Right forelimb (tissue), 1 donor: ENCODE measurements around the gene OSTN.
"Not testable (repeated sequence)": the region's sequence is repeated elsewhere in the genome, so short reads cannot be mapped to it uniquely, and the experiment has no call there.

Source experiments
- DNase-seq: peaks from one replicate; pipeline ENCODE4 v3.0.0-alpha.2; 2018

The OSTN gene

DNA sequence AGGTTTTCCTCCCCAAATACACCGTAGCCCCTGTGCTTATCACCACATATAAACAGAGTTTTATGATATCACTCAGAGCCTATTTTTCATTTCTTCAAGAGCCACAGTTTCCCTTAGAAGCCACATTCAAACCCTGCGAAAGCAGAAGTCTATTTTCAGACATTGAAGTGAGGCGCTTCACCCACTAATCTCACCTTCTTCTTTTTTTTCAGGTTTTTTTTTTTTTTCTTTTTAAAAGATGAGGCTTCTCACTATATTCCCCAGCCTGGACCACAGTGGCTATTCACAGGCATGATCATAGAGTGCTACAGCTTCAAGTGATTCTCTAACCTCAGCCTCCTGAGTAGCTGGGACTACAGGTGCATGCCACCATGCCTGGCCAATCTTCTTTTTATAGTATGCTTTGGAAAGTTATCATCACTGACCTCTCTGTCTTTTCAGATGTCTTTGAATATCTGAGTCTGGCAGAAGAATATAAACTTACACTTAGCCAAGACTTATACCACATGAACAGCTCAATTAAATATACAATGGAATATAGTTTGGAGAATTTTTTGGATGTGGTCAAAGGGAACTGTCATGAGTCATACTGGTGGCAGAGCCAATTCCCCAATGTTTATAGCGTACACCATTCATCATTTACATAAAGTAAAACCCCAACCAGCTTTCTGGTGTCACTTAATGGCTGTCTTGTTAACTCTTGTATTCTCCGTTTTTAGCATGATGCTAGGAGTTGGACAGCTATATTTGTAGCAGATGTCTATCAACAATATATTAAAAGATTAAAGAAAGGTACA lies 70.4 kb downstream of the OSTN start:
- DNase-seq, result no peak

DNA sequence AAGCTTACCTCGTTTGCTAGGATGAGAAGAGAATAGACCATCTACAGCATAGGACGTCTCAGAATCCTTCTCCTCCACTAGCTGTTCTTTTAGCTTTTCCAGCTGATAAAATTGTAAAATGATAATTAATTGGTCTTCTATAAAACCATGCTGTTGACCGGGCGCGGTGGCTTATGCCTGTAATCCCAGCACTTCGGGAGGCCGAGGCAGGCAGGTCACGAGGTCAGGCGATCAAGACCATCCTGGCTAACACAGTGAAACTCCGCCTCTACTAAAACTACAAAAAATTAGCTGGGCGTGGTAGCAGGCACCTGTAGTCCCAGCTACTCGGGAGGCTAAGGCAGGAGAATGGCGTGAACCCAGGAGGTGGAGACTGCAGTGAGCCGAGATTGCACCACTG lies 76.2 kb downstream of the OSTN start:
- not testable (repeated sequence) for DNase-seq

DNA sequence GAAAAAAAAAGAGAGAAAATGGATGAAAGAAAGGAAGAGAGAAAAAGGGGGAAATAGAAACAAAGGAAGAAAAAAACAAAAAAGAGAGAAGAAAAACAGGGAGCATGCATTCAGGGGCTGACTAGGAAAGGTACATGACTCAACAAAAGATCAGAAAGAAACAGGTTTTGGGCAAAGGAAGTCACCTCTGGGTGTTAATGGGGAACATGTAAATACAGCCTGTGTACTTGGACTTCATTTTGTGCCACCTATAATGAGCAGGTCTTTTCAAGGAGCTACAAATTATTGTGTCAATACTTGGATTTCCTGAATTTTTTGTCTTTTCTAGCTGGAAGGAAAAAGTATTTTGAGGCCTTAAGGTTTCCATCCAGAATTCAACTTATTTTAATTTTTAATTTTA lies 76.7 kb downstream of the OSTN start:
- no peak for DNase-seq

DNA sequence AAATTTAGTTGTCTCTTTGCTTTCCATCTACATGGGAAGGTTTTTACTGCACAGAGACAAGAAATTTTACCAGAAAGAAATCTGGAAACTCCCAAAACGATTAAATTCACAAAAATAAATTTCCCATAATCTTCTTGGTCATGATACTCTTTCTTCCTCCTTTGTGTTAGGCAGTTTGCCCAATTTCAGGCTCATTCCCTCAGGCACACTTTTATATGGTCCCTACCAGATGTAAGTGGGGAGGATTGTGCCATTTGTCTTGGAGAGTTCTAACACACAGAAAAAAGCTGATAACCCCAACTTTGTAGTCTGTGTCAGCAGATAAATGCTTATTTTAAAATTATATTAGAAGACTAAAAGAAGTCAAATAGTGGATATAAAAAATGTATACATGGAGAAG lies 81.1 kb downstream of the OSTN start:
- DNase-seq, result no peak

DNA sequence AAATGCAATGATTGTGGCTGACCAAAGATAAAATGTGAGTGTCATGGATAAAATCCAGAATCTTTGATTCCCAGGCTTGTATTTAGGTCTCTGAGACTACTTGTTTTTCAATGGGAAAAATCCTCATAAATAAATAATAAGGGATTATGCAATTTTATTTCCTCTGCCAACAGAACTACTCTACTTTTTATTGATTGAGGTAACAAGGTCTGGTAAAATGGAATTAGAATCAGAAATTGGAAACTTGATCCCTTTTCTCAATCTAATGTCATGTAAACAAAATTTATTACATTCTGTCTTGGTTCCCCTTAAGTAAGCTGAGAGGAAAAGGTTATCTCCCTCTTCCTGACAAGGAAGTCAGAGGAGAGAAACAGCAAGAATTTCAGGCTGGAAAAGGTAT lies 81.8 kb downstream of the OSTN start:
- DNase-seq, result no peak

DNA sequence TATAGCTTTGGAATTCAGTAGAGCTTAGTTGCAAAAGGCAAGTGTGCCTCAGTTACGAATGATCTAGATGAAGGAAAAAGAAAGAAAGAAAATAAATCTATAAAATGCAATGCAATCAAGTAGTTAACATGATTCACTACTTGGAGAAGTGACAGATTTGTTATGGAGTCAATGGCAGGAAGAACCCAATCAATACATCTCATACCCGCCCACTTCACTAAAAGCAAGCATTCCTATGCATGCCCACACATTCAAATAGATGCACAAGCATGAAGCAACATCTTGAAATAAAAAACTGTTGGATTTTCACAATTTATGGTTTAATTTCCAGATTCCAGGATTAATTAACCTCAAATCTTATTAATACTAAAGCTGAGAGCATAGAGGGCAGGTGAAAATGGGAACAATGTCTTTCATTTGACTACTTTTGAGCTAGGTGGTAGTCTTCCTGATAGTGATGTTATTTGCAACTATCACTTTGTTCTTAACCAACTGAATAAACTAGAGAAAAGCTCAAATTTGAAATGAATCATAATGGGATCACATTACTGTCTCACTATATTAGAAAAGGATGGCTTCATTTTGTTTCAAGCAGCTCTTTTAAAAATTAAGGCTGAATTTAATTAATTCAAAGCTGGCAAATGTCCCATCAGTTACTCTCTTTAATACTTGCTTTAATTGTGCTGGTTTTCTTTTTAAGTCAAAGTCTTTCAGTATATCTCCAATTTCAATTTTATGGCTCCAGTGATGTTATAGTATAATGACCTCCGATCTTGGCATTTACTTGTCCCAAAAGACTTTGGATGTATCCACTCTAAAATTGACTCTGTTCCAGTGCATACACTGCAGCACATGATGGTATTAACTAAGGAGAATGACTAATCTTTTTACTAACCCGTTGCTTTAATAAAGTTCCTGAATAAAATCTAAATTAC lies 83.5 kb downstream of the OSTN start:
- DNase-seq, result no peak

DNA sequence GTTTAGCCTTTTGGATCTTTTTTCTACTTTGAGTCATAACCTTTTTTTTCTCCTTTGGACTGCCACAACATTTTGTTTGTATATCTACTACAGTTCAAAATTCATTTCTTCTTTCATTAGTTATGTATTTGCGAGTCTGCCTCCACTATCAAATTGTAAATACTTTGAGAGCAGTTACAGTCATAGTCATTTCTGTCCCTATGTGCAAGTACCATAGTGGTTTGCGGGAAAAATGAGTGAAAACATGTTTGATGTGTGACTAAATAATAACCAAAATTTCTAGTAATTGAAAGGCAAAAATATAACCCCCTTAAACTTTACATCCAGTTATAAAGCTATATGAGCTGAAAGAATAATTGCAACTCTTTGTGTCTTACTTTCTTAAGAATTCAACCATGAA lies 84.4 kb downstream of the OSTN start:
- no peak for DNase-seq

DNA sequence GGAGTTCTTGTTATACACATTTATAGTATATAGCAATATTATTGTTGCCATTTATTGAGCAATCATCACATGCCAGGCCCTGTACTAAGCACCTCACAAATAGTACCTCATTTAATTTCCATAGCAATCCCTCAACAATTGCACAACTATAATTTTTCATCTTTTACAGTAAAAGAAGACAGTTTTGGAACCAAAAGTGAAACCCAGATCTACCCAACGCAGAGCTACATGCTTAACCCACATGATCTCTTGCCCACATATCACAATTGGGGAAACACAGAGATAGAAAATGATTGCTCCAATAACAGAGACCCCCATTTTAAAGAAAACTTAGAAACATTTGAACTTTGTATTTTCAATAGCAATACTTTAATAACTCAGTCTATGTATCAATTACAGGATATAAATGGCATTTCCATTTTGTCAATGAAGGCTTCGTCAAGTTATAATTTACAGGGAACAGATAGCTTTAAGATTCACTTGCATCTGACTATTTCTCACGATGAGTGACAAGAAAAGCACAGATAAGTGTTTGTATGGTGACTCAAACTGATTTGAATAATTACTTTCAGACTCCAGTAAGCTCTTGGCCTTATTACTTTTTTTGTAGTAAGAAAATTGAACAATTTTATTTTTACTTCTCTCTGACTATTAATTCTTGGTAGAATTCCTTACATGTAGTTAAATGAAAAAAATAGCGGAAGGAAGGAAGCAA lies 91.4 kb downstream of the OSTN start:
- DNase-seq, result no peak

DNA sequence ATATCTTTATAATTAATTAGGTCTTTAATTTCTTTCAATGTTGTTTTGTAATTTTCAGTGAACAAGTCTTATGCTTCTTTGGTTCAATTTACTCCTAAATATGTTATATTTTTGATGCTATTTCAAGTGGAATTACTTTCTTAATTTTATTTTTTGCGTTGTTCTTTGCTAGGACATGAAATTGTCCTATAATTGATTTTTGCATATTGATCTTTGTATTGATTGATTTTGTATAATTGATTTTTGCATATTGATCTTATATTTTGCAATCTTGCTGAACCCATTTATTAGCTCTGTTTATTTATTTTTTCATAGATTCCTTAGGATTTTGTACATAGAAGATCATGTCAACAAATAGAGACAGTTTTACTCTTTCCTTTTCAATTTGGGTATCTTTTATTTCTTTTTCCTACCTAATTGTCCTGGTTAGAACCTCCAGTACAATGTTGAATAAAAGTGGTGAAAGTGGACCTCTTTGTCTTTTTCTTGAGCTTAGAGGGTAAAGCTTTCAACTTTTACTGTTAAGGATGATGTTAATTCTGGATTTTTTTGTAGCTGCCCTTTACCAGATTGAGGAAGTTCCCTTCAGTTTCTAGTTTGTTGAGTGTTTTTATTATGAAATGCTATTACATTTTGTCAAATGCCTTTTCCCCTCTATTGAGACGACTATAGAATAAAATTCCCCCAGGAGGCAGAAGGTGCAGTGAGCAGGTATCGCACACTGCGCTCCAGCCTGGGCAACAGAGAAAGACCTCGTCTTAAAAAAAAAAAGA lies 93.4 kb downstream of the OSTN start:
- DNase-seq, result no peak

DNA sequence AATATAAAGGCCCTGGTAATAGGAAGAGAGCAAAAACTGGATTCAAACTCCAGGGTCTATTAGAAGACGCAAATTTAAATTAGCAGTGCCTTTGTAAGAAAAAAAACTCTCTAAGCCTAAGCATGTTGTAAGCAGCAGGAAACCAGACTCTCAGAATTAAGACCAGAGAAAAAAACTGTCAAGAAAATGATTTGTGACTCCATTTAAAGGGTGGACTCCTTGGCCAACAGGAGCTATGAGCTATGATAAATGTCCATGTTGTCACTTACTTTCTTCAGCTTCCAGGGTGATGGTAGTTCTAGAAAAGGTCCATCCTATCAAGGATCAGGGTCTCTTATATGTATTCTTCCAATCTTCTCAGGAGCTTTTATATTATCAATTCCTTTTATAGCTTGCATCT lies 95.2 kb downstream of the OSTN start:
- no peak for DNase-seq

DNA sequence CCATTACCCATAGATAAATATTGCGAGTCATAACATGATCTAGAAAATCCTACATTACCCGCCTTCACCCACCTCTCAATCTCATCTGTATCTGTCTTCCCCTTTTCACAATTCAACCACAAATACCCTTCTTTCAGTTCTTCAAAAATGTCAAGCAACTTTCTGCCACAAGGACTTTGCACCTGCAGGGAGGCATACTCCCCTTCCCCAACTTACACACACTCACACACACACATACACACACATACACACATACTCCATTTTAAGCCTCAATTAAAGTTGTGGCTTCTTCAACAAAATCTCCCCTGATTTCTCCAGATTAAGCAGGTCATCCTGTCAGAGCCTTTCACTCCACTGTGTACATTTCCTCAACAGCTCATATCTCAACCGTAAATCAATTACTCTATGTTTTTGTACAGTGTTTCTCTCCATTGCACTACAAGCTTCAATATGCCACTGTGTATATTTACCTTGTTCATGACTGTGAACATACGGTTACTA lies 97.0 kb downstream of the OSTN start:
- DNase-seq, result no peak

DNA sequence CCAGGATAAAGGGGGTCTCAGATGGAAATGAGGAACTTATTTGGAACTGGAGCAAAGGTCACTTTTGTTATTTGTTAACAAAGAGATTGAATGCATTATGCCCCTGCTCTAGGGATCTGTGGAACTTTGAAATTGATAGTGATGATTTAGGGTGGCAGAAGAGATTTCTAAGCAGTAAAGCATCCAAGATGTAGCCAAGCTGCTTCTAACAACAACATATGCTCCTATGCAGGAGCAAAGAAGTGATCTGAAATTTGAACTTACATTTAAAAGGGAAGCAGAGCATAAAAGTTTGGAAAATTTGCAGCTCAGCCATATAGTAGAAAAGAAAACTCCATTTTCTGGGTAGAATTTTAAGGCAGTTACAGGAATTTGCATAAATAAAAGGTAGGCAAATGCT lies 99.8 kb downstream of the OSTN start:
- DNase-seq, result no peak

DNA sequence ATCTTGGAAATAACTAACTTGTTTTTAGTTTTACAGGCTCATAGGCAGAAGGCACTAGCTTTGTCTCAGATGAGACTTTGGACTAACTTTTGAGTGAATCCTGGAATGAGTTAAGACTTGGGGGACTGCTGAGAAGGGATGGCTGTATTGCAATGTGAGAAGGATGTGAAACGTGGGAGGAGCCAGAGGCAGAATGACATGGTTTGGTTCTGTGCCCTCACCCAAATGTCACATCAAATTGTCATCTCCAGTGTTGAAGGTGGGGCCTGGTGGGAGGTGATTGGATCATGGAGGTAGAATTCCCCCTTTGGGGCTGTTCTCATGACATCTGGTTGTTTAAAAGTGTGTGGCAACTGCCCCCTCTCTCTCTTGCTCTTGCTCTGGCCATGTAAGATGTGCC lies 101.4 kb downstream of the OSTN start:
- no peak for DNase-seq

DNA sequence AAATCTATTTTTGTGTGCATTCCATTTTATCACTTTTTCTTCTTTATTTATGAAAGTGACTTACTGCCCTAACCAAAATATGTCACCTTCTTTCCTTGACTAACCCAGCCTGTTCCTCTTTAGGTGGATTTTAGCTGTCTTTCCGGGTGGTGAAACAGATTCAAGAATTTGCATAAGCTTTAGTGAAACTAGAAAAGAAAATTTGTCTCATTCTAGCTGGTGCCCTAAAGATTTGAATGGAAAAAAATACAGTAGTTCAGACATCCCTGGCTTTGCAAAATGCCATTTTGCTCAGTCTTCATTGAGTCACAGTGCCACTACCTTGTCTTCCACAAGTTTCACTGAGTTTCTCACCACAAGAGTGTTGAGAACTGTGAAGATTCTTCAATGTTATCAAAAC lies 102.0 kb downstream of the OSTN start:
- DNase-seq, result no peak

DNA sequence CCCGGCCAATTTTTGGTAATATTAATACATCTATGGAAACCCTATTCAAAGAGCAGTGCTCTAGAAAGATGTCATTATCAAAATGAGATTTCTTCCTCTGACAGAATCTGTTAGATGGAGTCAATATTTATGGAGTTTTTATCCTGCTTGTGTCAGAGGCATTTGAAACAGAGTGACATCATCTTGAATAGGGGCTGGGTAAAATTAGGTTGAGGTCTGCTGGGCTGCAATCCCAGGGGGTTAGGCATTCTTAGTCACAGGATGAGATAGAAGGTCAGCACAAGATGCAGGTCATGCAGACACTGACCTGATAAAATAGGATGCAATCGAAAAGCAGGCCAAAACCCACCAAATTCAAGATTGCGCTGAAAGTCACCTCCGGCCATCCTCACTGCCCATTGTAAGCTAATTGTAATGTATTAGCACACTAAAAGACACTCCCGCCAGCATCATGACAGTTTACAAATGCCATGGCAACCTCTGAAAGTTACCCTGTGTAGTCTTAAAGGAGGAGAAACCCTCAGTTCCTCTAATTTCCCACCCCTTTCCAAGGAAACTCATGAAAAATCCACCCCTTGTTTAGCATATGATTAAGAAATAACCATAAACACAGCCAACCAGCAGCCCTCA lies 102.9 kb downstream of the OSTN start:
- no peak for DNase-seq

DNA sequence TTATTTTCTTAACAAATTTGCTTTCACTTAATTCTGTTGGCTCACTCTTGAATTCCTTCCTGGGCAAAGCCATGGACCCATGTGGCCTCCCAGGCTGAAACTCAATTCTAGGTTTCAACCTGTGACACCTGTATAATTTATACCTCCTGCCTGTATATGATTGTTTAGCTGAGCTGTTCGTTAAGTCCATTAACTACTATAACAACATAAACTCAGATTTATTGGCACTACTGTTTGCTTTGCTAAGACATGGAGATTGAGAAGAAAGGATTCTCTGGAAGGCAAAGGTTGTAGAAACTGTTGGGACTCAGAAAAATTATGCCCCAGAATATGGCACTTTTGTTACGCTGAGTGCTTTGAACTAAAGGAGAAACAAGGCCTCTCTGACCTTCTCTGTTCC lies 103.4 kb downstream of the OSTN start:
- no peak for DNase-seq

DNA sequence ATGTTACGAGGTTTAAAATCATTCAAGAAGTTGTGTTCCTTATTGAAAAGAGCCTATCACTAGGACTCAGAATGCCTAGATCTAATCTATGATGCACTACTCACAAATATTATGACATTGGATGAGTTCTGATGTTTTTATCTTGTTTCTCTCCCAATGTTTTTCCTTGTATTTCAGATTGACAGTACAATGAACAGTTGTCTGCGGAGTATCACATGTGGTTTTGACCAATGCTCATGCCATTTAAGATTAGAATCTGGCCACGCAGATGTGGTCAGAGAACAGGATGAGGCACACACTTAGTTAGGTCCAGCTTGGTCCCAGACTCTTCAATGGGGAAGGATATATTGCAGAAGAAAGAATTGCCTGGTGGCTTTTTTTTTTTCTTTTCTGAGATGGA lies 104.6 kb downstream of the OSTN start:
- DNase-seq, result no peak

DNA sequence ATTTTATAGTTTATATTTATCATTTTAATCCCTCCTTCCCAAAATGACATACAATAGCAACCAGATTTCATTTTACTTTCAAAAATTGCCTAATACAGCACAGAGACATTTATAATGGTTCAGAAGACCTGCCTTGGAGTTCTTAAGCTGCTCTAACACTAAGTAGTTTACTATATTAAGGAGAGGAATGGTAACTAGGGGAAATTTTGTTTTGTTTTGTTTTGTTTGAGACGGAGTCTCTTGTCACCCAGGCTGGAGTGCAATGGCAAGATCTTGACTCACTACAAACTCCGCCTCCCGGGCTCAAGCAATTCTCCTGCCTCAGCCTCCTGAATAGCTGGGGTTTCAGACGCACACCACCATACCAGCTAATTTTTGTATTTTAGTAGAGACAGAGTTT lies 107.4 kb downstream of the OSTN start:
- no peak for DNase-seq

DNA sequence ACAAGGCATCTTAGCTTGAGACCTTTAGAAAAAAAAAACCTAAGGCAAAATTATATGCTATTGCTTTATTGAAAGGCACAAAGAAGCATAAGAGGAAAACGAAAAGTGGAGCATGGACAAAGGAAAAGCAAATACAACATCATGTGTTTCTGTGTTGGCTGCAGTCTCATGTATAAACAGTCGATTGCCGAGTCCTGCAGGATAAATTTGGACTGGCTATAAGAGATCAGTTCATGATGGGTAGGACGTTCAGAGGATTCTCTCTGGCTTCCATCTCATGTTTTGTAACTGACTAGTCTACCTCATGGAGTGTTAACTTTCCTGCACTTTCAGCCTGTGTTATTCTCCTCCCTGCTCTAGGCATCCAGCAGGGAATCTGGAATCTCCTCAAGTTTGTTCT lies 108.3 kb downstream of the OSTN start:
- DNase-seq, result no peak

DNA sequence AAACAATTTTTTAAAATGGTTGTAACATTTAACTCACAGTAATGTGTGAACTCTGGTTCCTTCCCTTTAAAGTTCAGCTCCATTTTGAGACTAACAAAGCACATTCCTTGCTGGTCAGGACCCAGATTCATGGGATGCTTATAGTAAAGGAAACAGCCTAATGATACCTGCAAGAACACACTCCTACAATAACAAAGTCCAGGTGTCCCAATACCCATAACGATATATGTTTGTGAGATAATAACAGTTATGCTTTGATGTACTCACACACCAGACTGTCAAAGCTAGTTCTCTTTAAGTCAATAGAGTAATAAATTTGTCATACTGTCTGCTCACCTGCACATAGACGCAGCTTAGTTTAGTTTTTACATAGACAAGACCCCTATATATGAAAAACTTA lies 114.3 kb downstream of the OSTN start:
- no peak for DNase-seq

DNA sequence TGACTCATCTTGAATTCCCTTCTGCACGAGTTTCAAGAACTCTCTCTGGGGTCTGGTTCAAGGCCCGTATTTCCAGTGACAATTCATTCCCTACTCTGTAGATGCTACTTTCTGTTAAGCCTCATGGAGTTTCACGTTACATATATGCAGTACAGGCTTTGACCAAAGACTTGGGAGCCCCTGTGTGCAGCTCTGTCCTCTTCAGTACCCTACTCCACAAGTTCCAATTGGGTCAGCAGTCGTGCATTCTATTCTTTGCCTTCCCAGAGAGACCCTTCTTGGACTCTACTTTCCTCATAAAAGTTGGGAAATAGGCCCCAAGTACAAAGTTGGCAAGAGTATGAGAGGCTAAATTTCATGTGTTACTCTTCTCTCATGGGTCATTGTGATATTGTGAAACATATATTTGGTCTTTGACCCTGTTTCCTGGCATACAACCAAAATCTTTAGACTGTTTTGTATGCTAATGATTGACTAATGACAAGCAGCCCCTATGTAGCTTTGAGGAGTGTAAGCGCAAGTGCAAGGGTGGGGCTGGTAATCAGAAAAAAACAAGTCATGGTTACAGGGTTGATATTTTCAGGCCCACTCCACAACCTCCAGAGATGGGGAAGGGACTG lies 115.2 kb downstream of the OSTN start:
- DNase-seq, result no peak
